ENCODE results near the gene ZC4H2. TPM values are rescaled to one million over a fixed set of nuclear protein-coding genes. Genes with fewer than 3 reads are reported as not detected.

ZC4H2 gene
- total RNA-seq, 4 donors from 2014 or later: 11.5 to 14.1 (median 12.6) TPM

DNA sequence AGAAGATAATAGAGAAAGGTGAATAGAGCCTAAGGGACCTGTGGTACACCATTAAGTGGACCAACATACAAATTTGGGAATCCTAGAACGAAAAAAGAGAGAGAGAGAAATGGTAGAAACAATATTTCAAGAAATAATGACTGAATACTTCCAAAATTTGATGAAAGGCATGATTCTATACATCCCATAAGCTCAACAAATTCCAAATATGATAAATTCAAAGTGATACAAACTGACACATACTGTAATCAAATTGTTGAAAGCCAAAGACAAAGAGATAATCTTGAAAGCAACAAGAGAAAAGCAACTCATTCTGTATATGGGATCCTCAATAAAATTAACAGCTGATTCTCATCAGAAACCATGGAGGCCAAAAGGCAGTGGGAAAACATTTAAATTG lies 20.6 kb upstream of the ZC4H2 start:
- 41% methylated on average over 1 of the region's 1 CpG for WGBS
- H3K9me3 ChIP-seq: no peaks in the 10 kb centered on the region
- intact Hi-C loops (cut with DNase I): no loop called here

DNA sequence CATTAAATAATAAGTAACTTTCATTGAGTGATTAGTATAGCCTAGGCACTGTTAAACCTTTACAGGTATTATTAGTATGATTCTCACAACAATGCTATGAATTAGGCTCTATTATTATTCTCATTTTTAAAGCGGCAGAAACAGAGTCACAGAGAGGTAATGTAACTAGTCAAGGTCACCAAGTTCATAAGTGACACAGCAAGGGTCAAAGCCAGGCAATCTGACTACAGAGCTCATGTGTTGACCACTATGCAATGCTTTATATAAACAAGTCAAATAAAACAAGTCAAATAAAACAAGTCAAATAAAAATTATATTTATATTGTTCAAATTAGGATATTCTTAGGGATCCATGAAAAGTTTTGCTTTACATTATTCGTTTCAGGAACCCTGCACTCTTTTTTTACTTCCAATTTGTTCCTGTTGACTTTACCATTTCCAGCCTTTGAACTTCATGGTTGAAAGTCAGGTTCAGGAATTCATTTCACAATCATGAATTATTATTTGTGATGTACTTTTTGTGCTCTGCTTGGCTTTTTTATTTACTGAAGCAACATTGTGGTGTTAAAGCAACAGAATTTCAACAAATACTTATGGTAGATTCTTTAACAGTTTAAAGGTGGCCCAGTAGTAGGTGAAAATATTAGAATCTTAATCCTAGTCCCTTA lies 18.0 kb upstream of the ZC4H2 start:
- TF ChIP-seq POLR2AphosphoS5 (IDR thresholded peaks at IDR 0.05): no peak
- TF ChIP-seq POLR2A (IDR thresholded peaks at IDR 0.05; ENCODE audit: low read depth): no peak
- no peak for TF ChIP-seq EP300 (IDR thresholded peaks at IDR 0.05)
- TF ChIP-seq, protein P1, sequence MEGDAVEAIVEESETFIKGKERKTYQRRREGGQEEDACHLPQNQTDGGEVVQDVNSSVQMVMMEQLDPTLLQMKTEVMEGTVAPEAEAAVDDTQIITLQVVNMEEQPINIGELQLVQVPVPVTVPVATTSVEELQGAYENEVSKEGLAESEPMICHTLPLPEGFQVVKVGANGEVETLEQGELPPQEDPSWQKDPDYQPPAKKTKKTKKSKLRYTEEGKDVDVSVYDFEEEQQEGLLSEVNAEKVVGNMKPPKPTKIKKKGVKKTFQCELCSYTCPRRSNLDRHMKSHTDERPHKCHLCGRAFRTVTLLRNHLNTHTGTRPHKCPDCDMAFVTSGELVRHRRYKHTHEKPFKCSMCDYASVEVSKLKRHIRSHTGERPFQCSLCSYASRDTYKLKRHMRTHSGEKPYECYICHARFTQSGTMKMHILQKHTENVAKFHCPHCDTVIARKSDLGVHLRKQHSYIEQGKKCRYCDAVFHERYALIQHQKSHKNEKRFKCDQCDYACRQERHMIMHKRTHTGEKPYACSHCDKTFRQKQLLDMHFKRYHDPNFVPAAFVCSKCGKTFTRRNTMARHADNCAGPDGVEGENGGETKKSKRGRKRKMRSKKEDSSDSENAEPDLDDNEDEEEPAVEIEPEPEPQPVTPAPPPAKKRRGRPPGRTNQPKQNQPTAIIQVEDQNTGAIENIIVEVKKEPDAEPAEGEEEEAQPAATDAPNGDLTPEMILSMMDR (IDR thresholded peaks at IDR 0.05): no peak
- 60% methylated on average over 2 of the region's 2 CpGs for WGBS
- no peak for DNase-seq (ENCODE audit: extremely low spot score)
- H3K27ac ChIP-seq (replicated peaks in 1 of 4): no peak overlapping the region
- no peaks in the 10 kb centered on the region for H3K9me3 ChIP-seq
- intact Hi-C loops (cut with DNase I): no loop called here
- no peak overlapping the region for H3K4me3 ChIP-seq
- no peaks in the 10 kb centered on the region for H3K27me3 ChIP-seq
- H3K4me1 ChIP-seq: no peaks in the 10 kb centered on the region
- no peaks in the 10 kb centered on the region for H3K36me3 ChIP-seq

More for the DNA sequence above, 20.6 kb upstream of the ZC4H2 start:
- DNase-seq (ENCODE audit: extremely low spot score): no peak
- H3K27ac ChIP-seq (replicated peaks in 1 of 4): no peak overlapping the region
- H3K4me3 ChIP-seq: no peak overlapping the region
- H3K36me3 ChIP-seq: no peaks in the 10 kb centered on the region
- H3K27me3 ChIP-seq: no peaks in the 10 kb centered on the region
- H3K4me1 ChIP-seq: no peaks in the 10 kb centered on the region
- TF ChIP-seq POLR2AphosphoS5 (IDR thresholded peaks at IDR 0.05) (no peak), EP300 (IDR thresholded peaks at IDR 0.05) (no peak), POLR2A (IDR thresholded peaks at IDR 0.05; ENCODE audit: low read depth) (no peak)
- TF ChIP-seq, protein P1 (IDR thresholded peaks at IDR 0.05): no peak

DNA sequence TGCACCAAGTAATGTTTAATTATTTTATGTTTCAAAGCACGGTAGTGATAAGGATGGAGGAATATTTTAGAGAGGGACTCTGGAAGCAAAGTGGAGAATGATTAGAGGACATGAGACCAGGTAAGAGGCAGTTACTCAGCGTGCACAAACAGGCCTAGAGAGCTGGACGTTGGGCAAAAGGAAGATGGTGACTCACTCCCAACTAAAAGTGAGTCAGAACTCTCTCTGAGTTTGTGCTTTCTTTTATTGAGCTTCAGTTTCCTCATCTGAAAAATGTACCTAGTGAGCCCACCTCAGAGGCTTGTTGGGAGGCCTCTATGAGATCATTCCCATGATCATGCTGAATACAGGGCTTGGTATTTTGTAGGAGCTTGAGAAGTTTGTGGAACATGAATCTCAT lies 1.6 kb upstream of the ZC4H2 start:
- H3K4me3 ChIP-seq: no peak overlapping the region
- H3K4me1 ChIP-seq: peaks cover 0 to 11% (median 3%) of the 10 kb centered on the region in 4 donors
- TF ChIP-seq, protein P1 (IDR thresholded peaks at IDR 0.05): no peak
- TF ChIP-seq POLR2AphosphoS5 (IDR thresholded peaks at IDR 0.05) (no peak), EP300 (IDR thresholded peaks at IDR 0.05) (no peak), POLR2A (IDR thresholded peaks at IDR 0.05; ENCODE audit: low read depth) (no peak)
- H3K9me3 ChIP-seq: no peaks in the 10 kb centered on the region
- DNase-seq (ENCODE audit: extremely low spot score): no peak
- intact Hi-C loops (cut with DNase I): loop anchor here (5.0 kb wide), 1 partner anchor 54 kb away; the partner anchor contains the start of gene ZC3H12B
- no peak overlapping the region for H3K27ac ChIP-seq (replicated peaks in 1 of 4)
- no peaks in the 10 kb centered on the region for H3K27me3 ChIP-seq
- 65% methylated on average over 3 of the region's 3 CpGs for WGBS
- no peaks in the 10 kb centered on the region for H3K36me3 ChIP-seq

DNA sequence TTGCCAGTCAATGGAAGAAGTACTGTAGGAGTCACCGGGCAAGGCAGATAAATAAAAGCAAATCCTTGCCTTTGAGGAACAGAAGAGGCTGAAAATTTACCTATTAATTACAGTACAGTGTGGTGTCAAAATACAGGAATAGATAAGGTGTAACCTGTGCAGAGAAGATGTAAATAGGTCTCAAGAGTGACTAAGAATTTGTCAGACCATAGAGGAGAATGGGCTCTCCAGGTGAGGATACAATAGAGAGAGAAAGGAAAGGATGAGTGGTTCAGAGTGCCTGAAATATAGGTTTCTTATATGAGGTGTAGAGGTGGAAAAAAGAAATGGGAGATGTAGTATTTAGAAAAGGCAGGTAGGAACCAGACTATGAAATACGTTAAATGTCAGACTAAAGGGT lies 801 bp upstream of the ZC4H2 start:
- Histone ChIP-seq H3K36me3 (no peaks in the 10 kb centered on the region), H3K4me1 (peaks cover 0 to 11% (median 3%) of the 10 kb centered on the region in 4 donors), H3K4me3 (peak overlapping the region; percentile 56 to 67 (median 62)), H3K27me3 (no peaks in the 10 kb centered on the region), H3K9me3 (no peaks in the 10 kb centered on the region), H3K27ac (replicated peaks in 1 of 4) (no peak overlapping the region)
- intact Hi-C loops (cut with DNase I): loop anchor here (5.0 kb wide), 1 partner anchor 55 kb away; the partner anchor contains the start of gene ZC3H12B
- DNase-seq (ENCODE audit: extremely low spot score): no peak
- 69% methylated on average over 2 of the region's 2 CpGs for WGBS
- TF ChIP-seq POLR2AphosphoS5 (IDR thresholded peaks at IDR 0.05): no peak
- no peak for TF ChIP-seq POLR2A (IDR thresholded peaks at IDR 0.05; ENCODE audit: low read depth)
- TF ChIP-seq, protein P1 (IDR thresholded peaks at IDR 0.05): no peak
- no peak for TF ChIP-seq EP300 (IDR thresholded peaks at IDR 0.05)

Data from esophagus muscularis mucosa (tissue), 4 donors.